Gastroesophageal sphincter (tissue), 3 donors: Measurements from ENCODE around the gene ZBTB17.

Experiments used
- CTCF ChIP-seq, 4 experiments: fragments of 200-600 bp in 2 of 4; fragments of 450-650 bp in 2 of 4; sonication (generic) in 1 of 4; IDR thresholded peaks; one replicate each; pipeline ENCODE4 v1.5.1; 2017 to 2019; ENCODE audit warnings: antibody characterized with exemption in 4 of 4, mild to moderate bottlenecking in 2 of 4, moderate library complexity in 2 of 4
- EP300 ChIP-seq: sonication (generic); formaldehyde crosslinking; IDR thresholded peaks from one replicate; pipeline ENCODE4 v1.6.1; 2017; ENCODE audit warnings: antibody characterized with exemption, mild to moderate bottlenecking
- POLR2A ChIP-seq, 2 donors: fragments of 450-650 bp; IDR thresholded peaks; one replicate each; pipeline ENCODE4 v1.6.1; 2017; ENCODE audit warnings: antibody characterized with exemption in 2 of 2, mild to moderate bottlenecking in 2 of 2, moderate library complexity in 1 of 2
- POLR2AphosphoS5 ChIP-seq: sonication (generic); formaldehyde crosslinking; IDR thresholded peaks from one replicate; pipeline ENCODE4 v1.6.1; 2017; ENCODE audit warnings: antibody characterized with exemption

GRCh38 chr1:15962671-15963362, 13.1 kb downstream of the ZBTB17 start:
- TF ChIP-seq POLR2AphosphoS5 (no peak), CTCF (IDR thresholded peaks at IDR 0.05) (no peak), EP300 (no peak), POLR2A (IDR thresholded peaks at IDR 0.05) (no peak)
